Colonic mucosa (tissue), 4 donors: ENCODE measurements around the gene APOL1. TPM values are rescaled to one million over a fixed set of nuclear protein-coding genes. Genes with fewer than 3 reads are reported as not detected.

Experiments used
- DNase-seq: peaks from one replicate; pipeline ENCODE4 v3.0.0-alpha.2; 2020
- H3K27ac ChIP-seq: fragments of 200-600 bp; one replicate; pipeline ENCODE4 v1.8.0; 2021
- H3K27me3 ChIP-seq: fragments of 200-600 bp; one replicate; pipeline ENCODE4 v1.8.0; 2021
- H3K36me3 ChIP-seq: fragments of 200-600 bp; one replicate; pipeline ENCODE4 v1.8.0; 2021
- H3K4me1 ChIP-seq: fragments of 200-600 bp; one replicate; pipeline ENCODE4 v1.8.0; 2021; ENCODE audit warnings: mild to moderate bottlenecking
- H3K4me3 ChIP-seq: fragments of 200-600 bp; one replicate; pipeline ENCODE4 v1.8.0; 2021
- H3K9ac ChIP-seq, 2 donors: one replicate each; pipeline ENCODE4 v1.7.0; 2013; ENCODE audit warnings: control low read depth in 2 of 2, low read depth in 2 of 2, low read length in 2 of 2
- H3K9me3 ChIP-seq: fragments of 200-600 bp; one replicate; pipeline ENCODE4 v1.8.0; 2021
- intact Hi-C: fragments of 100-400 bp; cut with DNase I; formaldehyde crosslinking; loops from one replicate; pipeline ENCODE4 v1.14.1; 2022
- total RNA-seq, 2 donors: library from RNA; stranded (reverse); fragmentation: NEBNext Ultra II Directional in 1 of 2; extraction: Animal tissue kit (Norgen Biotek cat#: 25700) in 1 of 2; gene quantifications; one replicate each; pipeline ENCODE4 v1.2.1, GENCODE V29; 2021
- TF ChIP-seq, protein P1 (sequence below): fragments of 200-600 bp; IDR thresholded peaks from one replicate; pipeline ENCODE4 v1.8.0; 2022; ENCODE audit warnings: antibody characterized with exemption, mild to moderate bottlenecking
- donor health status: healthy.
- donor health status: DM: no; HTN: no; CAD: no.
- donor health status: DM: no; HTN: no; CAD: no.

APOL1 gene
- total RNA-seq, 2 donors from 2014 or later = 14.7 to 34.6 TPM

DNA sequence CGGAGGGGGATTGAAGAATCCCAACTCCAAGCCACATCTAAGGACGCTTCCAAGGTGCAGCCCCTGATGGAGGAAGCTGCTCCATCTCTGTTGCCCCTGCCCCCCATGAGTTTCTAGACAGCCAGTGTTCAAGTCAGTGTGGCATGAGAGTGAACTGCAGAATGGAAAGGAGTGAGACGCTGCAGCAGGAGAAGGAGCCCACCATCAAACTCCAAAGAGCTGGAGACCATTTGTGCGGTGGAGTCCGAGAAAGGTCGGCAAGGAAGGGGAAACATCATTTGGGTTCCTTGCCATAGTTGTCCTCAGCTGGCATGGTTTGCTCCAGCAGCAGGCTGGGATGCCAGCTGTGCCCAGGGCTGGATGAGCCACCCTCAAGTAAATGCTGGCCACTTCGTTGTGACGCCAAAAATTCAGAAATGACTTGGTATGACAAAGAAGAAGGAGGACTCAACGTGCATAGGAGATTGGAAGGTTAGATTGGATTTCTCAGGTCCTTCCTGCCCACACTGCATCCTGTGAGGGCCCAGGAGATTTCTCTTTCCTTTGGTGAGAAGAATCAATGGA, 30.0 kb upstream of the APOL1 start:
- TF ChIP-seq, protein P1, sequence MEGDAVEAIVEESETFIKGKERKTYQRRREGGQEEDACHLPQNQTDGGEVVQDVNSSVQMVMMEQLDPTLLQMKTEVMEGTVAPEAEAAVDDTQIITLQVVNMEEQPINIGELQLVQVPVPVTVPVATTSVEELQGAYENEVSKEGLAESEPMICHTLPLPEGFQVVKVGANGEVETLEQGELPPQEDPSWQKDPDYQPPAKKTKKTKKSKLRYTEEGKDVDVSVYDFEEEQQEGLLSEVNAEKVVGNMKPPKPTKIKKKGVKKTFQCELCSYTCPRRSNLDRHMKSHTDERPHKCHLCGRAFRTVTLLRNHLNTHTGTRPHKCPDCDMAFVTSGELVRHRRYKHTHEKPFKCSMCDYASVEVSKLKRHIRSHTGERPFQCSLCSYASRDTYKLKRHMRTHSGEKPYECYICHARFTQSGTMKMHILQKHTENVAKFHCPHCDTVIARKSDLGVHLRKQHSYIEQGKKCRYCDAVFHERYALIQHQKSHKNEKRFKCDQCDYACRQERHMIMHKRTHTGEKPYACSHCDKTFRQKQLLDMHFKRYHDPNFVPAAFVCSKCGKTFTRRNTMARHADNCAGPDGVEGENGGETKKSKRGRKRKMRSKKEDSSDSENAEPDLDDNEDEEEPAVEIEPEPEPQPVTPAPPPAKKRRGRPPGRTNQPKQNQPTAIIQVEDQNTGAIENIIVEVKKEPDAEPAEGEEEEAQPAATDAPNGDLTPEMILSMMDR = no peak
- no peaks in the 10 kb centered on the region for H3K9me3 ChIP-seq
- intact Hi-C loops = no loop called here
- H3K9ac ChIP-seq = no peak overlapping the region
- no peaks in the 10 kb centered on the region for H3K4me1 ChIP-seq
- H3K27ac ChIP-seq = no peak overlapping the region
- no peaks in the 10 kb centered on the region for H3K27me3 ChIP-seq
- no peak overlapping the region for H3K4me3 ChIP-seq
- no peak for DNase-seq
- no peaks in the 10 kb centered on the region for H3K36me3 ChIP-seq

DNA sequence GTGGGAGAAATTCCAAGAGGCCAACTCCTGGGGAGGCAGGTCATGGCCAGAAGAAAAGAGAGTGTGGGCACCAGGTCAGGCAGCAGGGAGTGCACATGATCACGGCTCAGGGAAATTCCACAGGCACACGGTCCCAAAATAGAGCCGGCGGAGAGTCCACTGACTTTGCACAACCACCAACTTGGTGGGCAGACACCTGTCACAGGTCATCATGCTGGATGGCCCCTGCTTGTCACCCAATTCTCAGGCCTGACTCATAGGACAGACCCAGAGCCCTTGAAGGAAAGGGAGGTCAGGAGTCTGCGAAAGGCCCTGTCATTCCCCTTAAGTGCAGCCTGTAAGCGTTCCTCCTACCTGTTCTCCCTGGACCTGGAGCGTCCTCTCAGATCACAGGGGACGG, 29.4 kb upstream of the APOL1 start:
- Histone ChIP-seq H3K4me1 (no peaks in the 10 kb centered on the region), H3K36me3 (no peaks in the 10 kb centered on the region), H3K27me3 (no peaks in the 10 kb centered on the region), H3K4me3 (no peak overlapping the region), H3K9ac (no peak overlapping the region), H3K9me3 (no peaks in the 10 kb centered on the region), H3K27ac (no peak overlapping the region)
- TF ChIP-seq, protein P1 = no peak
- intact Hi-C loops = no loop called here
- DNase-seq = no peak

DNA sequence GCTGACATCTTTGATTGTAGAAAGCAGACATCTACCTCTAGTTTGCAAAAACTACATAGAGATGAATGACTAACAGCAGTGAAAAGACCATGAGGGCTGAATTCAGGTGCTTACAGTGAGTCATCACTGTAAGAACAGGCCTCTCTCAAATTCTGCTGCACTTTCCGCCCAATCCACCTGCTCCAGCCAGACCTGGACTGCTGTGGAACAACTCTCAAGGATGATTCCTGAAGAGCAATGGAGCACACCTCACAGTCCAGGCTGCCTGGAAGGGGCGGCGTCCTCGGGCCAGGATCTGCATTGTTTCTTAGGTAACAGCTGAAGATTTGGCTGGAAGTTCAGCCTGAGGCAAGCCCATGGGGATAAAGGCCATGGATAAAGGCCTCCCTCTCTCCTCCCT, 28.7 kb upstream of the APOL1 start:
- intact Hi-C loops = no loop called here
- TF ChIP-seq, protein P1 = no peak
- Histone ChIP-seq H3K9ac (no peak overlapping the region), H3K27ac (no peak overlapping the region), H3K4me1 (no peaks in the 10 kb centered on the region), H3K9me3 (no peaks in the 10 kb centered on the region), H3K4me3 (no peak overlapping the region), H3K27me3 (no peaks in the 10 kb centered on the region), H3K36me3 (no peaks in the 10 kb centered on the region)
- DNase-seq = no peak

DNA sequence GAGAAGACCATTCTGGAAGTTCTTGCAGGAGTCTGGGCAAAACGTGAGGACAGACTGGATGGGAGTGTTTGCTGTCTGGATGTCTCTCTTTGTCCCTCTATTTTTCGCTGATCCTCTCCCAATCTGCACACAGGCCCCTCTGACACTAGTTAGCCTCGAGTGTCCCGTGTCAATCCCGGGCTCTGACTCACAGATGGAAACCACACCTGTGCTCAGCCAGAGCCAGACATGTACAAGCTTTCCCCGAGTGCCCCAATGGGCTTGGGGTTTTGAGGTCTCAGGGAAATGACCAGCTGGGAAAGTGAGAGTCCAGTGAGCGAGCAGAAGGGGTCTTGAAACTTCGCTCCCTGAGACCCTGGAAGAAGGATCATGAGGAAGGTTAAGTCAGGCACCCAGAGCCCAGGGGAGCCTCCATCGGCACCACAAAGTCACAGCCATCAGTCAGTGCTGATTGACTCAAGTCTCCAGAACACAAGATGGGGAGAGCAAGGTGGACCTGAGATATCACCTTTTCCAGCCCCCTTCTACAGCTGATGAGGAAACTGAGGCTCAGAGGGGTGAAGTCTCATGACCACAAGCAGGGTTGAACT, 27.5 kb upstream of the APOL1 start:
- Histone ChIP-seq H3K9ac (no peak overlapping the region), H3K27me3 (no peaks in the 10 kb centered on the region), H3K4me1 (no peaks in the 10 kb centered on the region), H3K4me3 (no peak overlapping the region), H3K36me3 (no peaks in the 10 kb centered on the region), H3K27ac (no peak overlapping the region), H3K9me3 (no peaks in the 10 kb centered on the region)
- TF ChIP-seq, protein P1 = no peak
- DNase-seq = no peak
- intact Hi-C loops = no loop called here

DNA sequence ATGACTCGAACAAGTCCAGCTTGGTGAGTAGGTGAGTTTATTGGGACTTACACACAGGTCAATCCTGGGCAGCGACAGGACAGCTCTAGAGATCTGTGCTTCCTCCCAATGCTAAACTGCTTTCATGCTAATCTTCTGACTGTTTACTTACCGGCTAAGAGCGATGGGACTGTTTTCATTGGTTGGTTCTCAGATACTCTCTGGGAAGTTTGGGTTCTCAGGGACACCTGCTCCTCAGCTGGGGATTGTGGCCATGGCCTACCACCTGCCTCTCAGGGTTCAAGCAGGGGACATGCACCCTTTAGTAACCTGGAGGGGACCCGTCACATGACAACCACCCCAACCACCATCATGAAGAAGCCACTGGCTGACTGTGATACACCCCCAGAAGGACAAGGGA, 26.7 kb upstream of the APOL1 start:
- Histone ChIP-seq H3K27ac (no peak overlapping the region), H3K36me3 (no peaks in the 10 kb centered on the region), H3K27me3 (no peaks in the 10 kb centered on the region), H3K9ac (no peak overlapping the region), H3K4me3 (no peak overlapping the region), H3K4me1 (no peaks in the 10 kb centered on the region), H3K9me3 (no peaks in the 10 kb centered on the region)
- no peak for DNase-seq
- intact Hi-C loops = no loop called here
- TF ChIP-seq, protein P1 = no peak
